ENCODE measurements around the gene NAGA. TPM values are rescaled to one million over a fixed set of nuclear protein-coding genes. Genes with fewer than 3 reads are reported as not detected.
A peak's percentile ranks its signal among the peaks of the same experiment; 100 is the strongest.
"Not testable (repeated sequence)": the region's sequence is repeated elsewhere in the genome, so short reads cannot be mapped to it uniquely, and the experiment has no call there.

Gene NAGA
- total RNA-seq (2014; rRNA removed) = 25.1 and 27.2 TPM in 2 replicates
- percentile 43 among the genes with signal in this experiment for Bru-seq, nascent RNA
- BruChase-seq, experiment 1, labeled RNA remaining after a 6-hour chase = percentile 60 among the genes with signal in this experiment
- BruChase-seq, experiment 2, labeled RNA remaining after a 2-hour chase = percentile 51 among the genes with signal in this experiment
- long read RNA-seq, transcript NAGA-201 (9 exons, 3,694 nt) = major isoform, 16 of 32 reads
- long read RNA-seq, partial matches to known transcripts = 3 of 32 reads
- long read RNA-seq, other reads (novel, unspliced or antisense) = 11 of 32 reads

DNA sequence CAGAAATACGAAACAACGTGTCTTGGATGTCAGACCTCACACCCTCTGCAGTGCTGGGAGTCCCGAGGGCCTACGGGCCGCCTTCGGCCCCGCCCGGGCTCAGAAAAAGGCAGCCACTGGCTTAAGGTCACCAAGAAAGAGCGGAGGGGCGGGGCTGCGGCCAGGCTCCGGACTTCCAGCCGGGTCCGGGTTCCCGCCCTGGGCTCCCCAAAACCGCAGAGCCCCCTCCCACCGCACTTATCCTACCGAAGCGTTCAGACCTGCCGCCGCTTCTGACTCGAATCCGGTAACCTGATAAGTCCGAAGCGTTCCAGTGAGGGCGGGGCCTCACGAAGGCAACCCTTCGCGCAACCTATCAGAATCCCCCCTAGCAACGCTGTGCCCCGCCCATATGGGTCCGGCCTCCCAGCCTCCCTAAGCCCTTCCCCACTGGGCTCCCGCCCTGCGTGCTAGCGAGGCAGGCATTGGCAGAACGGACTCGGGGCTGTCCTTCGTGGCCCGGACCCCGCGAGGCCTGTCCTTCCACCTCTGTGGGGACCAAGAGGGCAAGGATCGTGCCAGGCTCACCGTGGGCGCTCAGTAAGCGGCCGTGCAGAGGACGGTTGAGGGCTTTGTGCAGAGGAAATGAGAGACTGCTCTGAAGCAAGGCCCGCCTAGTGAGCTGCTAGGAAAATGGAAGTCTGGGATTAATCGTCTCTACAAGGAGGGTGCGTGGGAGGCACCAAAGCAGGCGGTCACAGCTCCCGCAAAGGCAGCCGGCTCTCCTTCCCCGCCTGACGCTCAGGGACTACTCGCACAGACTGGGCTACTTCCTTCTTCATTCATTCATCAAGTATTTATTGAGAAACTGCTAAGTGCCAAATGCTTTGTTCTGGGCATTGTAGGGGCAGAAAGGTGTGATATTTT, at the start of gene NAGA:
TSS of gene NAGA (minus strand) at position 296 of the 906 bp plus-strand sequence. CDS start 515 bp downstream, outside the sequence.
- ChIA-PET POLR2A (ENCODE audit: unreplicated experiment) (interaction anchor here (0.7 kb wide), 1 partner anchor 10 kb away, joined by 4 read pairs; no protein-coding TSS in a partner anchor), CTCF (no interaction called here)
- Histone ChIP-seq H3K27ac (ENCODE audit: low read length) (peak within 1 kb of the TSS; percentile 19), H2AFZ (ENCODE audit: low read length) (peak within 1 kb of the TSS; percentile 75), H3K36me3 (ENCODE audit: low read depth, low read length) (no peaks in the 10 kb centered on the region), H3K9me2 (replicated peaks; ENCODE audit: low read length) (no peaks in the 10 kb centered on the region), H3K9ac (ENCODE audit: low read length) (peak within 1 kb of the TSS; percentile 70), H3K4me2 (ENCODE audit: low read length) (peak within 1 kb of the TSS; percentile 98), H3K4me3 (ENCODE audit: low read length) (peak within 1 kb of the TSS; percentile 77), H3K79me2 (ENCODE audit: low read length) (peaks cover 7% of the 10 kb centered on the region; the same call in 1 of the 2 replicates), H4K20me1 (ENCODE audit: low read length) (no peaks in the 10 kb centered on the region), H3F3A (ENCODE audit: low read length, unreplicated experiment) (no peaks in the 10 kb centered on the region), H3K27me3 (ENCODE audit: low read length) (no peaks in the 10 kb centered on the region), H3K9me3 (ENCODE audit: low read length) (no peaks in the 10 kb centered on the region), H3K4me1 (ENCODE audit: insufficient read depth, low read length) (peaks cover 14% of the 10 kb centered on the region)
- ATAC-seq (peak; percentile 98), DNase-seq (peak; percentile 94)
- BruUV-seq (replicated peaks) = TSS peak; percentile 89
- intact Hi-C loops (cut with micrococcal nuclease) = loop anchor here (2.0 kb wide), 1 partner anchor 104 kb away; no protein-coding TSS in a partner anchor
- TF ChIP-seq EZH2phosphoT487 (IDR thresholded peaks at IDR 0.05; ENCODE audit: borderline replicate concordance, low read length) (no peak), EZH2 (IDR thresholded peaks at IDR 0.05; ENCODE audit: low read length, unreplicated experiment) (no peak)
- TF ChIP-seq, protein P1, sequence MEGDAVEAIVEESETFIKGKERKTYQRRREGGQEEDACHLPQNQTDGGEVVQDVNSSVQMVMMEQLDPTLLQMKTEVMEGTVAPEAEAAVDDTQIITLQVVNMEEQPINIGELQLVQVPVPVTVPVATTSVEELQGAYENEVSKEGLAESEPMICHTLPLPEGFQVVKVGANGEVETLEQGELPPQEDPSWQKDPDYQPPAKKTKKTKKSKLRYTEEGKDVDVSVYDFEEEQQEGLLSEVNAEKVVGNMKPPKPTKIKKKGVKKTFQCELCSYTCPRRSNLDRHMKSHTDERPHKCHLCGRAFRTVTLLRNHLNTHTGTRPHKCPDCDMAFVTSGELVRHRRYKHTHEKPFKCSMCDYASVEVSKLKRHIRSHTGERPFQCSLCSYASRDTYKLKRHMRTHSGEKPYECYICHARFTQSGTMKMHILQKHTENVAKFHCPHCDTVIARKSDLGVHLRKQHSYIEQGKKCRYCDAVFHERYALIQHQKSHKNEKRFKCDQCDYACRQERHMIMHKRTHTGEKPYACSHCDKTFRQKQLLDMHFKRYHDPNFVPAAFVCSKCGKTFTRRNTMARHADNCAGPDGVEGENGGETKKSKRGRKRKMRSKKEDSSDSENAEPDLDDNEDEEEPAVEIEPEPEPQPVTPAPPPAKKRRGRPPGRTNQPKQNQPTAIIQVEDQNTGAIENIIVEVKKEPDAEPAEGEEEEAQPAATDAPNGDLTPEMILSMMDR (conservative IDR thresholded peaks at IDR 0.05; ENCODE audit: low read depth, low read length) = no peak

DNA sequence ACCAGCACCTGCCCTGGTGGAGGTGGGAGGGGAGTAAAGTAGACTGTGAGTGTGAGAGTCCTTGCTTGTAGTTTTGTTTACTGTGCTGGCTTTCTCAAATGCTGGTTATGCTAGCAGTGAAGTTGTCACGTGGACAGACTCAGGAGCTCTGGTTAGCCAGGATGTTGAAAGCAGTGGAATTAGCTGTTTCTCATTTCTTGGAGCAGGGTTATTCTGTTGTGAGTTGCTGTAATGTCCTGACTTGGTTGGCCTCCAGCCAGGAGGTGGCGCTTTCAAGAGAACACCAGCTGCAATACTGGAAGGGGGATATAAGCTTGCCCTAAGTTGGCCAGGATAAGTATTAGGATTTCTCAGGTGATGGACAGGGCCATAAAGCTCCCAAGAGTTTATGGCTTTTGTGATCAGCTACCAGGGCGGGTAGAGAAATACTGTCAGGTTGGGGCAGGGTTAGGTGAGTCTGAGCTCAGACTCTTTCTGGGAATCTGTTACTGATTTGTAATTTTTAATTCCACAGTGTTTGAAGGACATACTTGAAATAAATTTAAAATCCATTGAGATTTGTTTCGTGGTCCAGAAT, 46.3 kb upstream of the NAGA start:
- H3K79me2 ChIP-seq (ENCODE audit: low read length) = no peaks in the 10 kb centered on the region
- H3K4me2 ChIP-seq (ENCODE audit: low read length) = no peak overlapping the region
- H3K27ac ChIP-seq (ENCODE audit: low read length) = no peak overlapping the region
- H3K9ac ChIP-seq (ENCODE audit: low read length) = no peak overlapping the region
- ATAC-seq (no peak), DNase-seq (no peak)
- H3F3A ChIP-seq (ENCODE audit: low read length, unreplicated experiment) = no peaks in the 10 kb centered on the region
- H3K4me1 ChIP-seq (ENCODE audit: insufficient read depth, low read length) = no peaks in the 10 kb centered on the region
- H3K36me3 ChIP-seq (ENCODE audit: low read depth, low read length) = no peaks in the 10 kb centered on the region; the same call in 1 of the 2 replicates
- H3K27me3 ChIP-seq (ENCODE audit: low read length) = no peaks in the 10 kb centered on the region
- TF ChIP-seq, protein P1 (conservative IDR thresholded peaks at IDR 0.05; ENCODE audit: low read depth, low read length) = no peak
- no peak for TF ChIP-seq EZH2 (IDR thresholded peaks at IDR 0.05; ENCODE audit: low read length, unreplicated experiment)
- no peak for TF ChIP-seq EZH2phosphoT487 (IDR thresholded peaks at IDR 0.05; ENCODE audit: borderline replicate concordance, low read length)
- H3K9me3 ChIP-seq (ENCODE audit: low read length) = no peaks in the 10 kb centered on the region
- intact Hi-C loops (cut with micrococcal nuclease) = no loop called here
- no peaks in the 10 kb centered on the region for H4K20me1 ChIP-seq (ENCODE audit: low read length)
- no TSS peak for BruUV-seq (replicated peaks)
- H3K9me2 ChIP-seq (replicated peaks; ENCODE audit: low read length) = no peaks in the 10 kb centered on the region
- CTCF ChIA-PET = no interaction called here
- POLR2A ChIA-PET (ENCODE audit: unreplicated experiment) = no interaction called here
- no peak overlapping the region for H3K4me3 ChIP-seq (ENCODE audit: low read length)
- H2AFZ ChIP-seq (ENCODE audit: low read length) = no peak overlapping the region

DNA sequence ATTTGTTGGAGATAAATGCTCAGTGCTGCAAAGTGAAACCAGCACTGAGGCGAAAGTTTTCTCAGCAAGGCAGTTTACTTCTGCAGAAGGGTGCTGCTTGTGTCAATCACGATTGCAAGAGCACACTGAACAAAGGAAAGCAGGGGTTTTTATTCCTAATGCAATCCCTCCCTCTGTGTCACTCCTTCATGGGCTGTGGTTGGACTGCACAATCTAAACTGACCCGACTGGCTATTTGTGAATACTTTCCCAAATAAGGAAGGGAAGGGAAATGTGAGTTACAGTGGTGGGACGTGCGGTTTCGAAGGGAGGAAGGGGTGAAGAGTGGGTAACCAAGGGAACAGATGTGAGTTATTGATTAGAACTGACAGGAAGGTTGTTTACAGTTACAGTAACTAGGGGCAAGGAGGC, 44.8 kb upstream of the NAGA start:
- H3K9me2 ChIP-seq (replicated peaks; ENCODE audit: low read length); H3F3A ChIP-seq (ENCODE audit: low read length, unreplicated experiment); H3K4me2 ChIP-seq (ENCODE audit: low read length); H3K4me1 ChIP-seq (ENCODE audit: insufficient read depth, low read length); H3K9ac ChIP-seq (ENCODE audit: low read length); H3K9me3 ChIP-seq (ENCODE audit: low read length); intact Hi-C loops (cut with micrococcal nuclease); DNase-seq; H3K27ac ChIP-seq (ENCODE audit: low read length); CTCF ChIA-PET; H3K79me2 ChIP-seq (ENCODE audit: low read length); H3K36me3 ChIP-seq (ENCODE audit: low read depth, low read length); H3K27me3 ChIP-seq (ENCODE audit: low read length); BruUV-seq (replicated peaks); H4K20me1 ChIP-seq (ENCODE audit: low read length); ATAC-seq; H2AFZ ChIP-seq (ENCODE audit: low read length); POLR2A ChIA-PET (ENCODE audit: unreplicated experiment); H3K4me3 ChIP-seq (ENCODE audit: low read length): not testable (repeated sequence)
